Activated CD8-positive, alpha-beta memory T cell treated with anti-CD3 and anti-CD28 coated beads for 24 hours (primary cell): Measurements from ENCODE around the gene MCUB.
"Not testable (repeated sequence)": the region's sequence is repeated elsewhere in the genome, so short reads cannot be mapped to it uniquely, and the experiment has no call there.

Experiments used
- DNase-seq: peaks from one replicate; pipeline ENCODE4 v3.0.0-alpha.2; 2020

The MCUB gene

GRCh38 chr4:109588176-109588575, 28.1 kb downstream of the MCUB start:
- no peak for DNase-seq

- DNase-seq, result no peak
These were observed 29.1 kb downstream of the MCUB start for GRCh38 chr4:109589119-109589518.

- no peak for DNase-seq
These were observed 29.6 kb downstream of the MCUB start for GRCh38 chr4:109589605-109590004.

DNA sequence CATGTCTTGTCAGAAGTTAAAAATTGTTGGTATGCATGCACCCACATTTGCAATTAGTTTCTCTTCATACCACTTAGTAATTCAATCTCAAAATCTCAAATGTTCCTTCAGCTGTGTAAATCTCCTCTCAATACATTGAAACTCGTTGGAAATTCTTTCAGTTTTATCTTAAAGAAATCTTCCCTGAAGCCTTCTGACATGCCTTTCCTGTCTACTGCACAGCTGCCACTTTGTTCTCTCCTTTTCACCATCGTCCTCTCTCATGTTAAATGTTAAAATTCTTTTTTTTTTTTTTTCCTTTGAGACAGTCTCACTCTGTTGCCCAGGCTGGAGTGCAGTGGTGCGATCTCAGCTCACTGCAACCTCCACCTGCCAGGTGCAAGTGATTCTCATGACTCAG, 30.9 kb downstream of the MCUB start:
- DNase-seq, result no peak

DNA sequence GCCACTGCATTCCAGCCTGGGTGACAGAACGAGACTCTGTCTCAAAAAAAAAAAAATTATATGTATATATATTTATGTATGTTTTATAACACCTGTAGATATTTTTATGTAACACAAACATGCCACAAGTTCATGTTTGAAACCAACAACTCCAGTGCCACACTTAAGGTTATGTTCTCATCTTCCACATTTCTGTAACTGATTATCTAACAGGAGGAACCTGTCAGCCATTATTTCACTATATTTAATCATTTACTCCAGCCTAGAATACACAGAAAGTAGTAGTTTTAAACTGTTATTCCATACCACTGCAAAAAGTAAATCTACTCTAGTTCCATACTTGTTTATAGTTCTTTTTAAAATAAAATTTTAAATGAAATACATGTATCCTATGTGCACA, 32.3 kb downstream of the MCUB start:
- no peak for DNase-seq

DNA sequence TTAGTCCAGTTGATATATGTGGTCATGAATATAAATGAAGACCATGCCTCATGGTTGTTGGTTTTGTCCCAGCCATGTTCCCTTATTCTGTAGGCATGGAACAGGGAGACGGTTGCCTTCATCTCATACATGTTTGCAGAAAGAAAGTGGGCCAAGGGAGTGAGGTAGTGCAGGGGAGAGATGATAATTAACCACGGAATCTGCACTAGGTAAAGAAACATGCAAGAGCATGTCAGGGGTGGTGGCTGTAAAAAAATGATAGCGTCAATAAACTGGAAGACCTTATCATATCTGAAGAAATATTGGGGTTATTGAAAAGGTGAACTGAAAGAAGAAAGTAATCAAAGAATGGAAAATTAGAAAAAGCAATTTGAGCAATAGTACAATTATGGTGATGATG, 35.1 kb downstream of the MCUB start:
- not testable (repeated sequence) for DNase-seq

DNA sequence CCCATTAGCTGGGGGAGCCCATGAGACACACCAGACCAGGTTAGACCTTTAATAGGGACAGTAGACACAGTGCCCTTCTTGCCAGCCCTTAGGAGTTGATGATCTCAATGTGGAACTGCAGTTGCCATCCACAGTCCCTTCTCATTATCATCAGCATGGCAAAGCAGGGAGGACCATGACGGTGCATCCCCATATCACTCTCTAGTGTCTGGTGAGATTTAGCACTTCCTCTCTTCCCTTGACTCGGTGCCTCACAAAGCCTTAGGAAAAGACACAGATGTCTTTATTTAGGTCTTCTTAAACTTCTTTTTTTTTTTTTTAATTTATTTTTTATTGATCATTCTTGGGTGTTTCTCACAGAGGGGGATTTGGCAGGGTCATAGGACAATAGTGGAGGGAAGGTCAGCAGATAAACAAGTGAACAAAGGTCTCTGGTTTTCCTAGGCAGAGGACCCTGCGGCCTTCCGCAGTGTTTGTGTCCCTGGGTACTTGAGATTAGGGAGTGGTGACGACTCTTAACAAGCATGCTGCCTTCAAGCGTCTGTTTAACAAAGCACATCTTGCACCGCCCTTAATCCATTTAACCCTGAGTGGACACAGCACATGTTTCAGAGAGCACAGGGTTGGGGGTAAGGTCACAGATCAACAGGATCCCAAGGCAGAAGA, 36.5 kb downstream of the MCUB start:
- DNase-seq, result not testable (repeated sequence)

DNA sequence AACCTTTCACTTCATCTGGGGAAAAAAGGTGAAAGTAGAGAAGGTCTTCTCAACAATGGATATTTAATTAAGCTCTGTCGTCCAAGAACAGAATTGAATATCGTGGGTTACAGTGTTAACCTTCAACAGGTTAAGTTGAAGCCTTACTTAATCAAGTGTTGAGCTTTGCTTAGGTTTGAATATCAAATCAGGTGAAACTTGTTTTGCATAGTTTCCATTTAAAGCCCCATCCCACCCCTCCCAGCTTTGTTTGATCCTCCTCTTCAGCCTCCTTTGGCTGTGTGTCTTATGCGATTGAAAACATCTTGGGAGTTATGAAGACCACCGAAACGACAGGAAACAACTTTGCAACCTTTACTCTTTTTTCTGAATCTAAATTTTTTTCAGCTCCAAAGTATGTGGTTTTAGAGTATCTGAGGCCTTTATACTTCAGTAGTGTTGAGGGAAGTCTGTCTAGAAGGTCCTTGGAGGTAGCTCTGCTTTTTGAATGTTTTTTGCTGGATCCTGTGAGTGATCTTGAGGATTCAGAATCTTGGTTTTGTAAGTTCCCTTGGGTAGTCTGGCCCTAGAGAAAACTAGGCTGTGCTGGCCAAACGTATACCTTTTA, 39.1 kb downstream of the MCUB start:
- no peak for DNase-seq

GRCh38 chr4:109600431-109600830, 40.4 kb downstream of the MCUB start:
- no peak for DNase-seq

- no peak for DNase-seq
These were observed 41.3 kb downstream of the MCUB start for GRCh38 chr4:109601336-109601735.

GRCh38 chr4:109607976-109608375, 47.9 kb downstream of the MCUB start:
- DNase-seq, result no peak

- DNase-seq, result no peak
These were observed 48.8 kb downstream of the MCUB start for GRCh38 chr4:109608879-109609278.

GRCh38 chr4:109609431-109609830, 49.4 kb downstream of the MCUB start:
- DNase-seq, result no peak

- DNase-seq, result no peak
These were observed 50.4 kb downstream of the MCUB start for GRCh38 chr4:109610489-109610888.

DNA sequence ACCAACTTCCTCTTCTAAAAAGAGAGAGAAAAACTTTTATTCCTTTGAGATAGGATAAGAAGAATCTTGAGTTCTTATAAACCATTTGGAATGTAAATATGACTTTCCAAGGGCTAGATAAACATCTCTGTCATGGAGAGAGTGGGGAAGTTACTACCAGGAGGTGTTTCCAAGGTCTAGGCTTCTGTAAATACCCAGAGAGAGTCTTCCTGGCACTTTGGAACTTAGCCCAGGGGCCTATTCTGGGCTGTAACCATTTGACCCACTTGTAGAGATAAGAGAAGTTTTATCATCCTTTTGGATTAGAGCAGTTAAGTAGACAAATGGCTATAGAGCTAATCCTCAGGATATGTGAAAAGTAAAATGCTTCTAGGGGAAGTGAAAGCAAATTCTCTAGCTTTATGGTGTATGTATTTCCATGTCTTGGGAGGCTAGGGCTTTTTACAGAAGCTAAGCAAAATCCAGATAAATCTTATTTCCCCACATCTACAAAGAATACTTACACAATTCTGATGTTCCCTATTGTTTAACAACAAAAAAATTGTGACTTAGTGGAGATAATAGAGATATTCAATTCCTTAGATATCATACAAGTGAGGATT, 51.1 kb downstream of the MCUB start:
- DNase-seq, result no peak

GRCh38 chr4:109614015-109614414, 54.0 kb downstream of the MCUB start:
- DNase-seq, result no peak

DNA sequence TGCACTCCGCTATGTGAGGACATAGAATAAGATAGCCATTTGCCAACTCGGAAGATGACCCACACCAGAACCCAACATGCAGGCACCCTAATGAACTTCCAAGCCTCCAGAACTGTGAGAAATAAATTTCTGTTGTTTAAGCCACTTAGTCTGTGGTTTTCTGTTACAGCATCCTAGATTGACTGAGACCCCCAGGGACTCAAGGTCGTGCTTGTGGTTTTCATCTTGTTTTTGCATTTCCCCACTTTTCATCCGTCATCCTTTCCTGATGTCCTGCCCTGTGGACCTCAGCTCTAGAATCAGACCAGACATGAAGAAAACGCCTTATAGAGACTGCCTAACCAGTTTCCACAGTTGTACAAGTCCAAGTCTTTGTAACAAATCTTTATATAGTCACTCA, 54.4 kb downstream of the MCUB start:
- DNase-seq, result no peak

GRCh38 chr4:109615742-109616141, 55.7 kb downstream of the MCUB start:
- no peak for DNase-seq

DNA sequence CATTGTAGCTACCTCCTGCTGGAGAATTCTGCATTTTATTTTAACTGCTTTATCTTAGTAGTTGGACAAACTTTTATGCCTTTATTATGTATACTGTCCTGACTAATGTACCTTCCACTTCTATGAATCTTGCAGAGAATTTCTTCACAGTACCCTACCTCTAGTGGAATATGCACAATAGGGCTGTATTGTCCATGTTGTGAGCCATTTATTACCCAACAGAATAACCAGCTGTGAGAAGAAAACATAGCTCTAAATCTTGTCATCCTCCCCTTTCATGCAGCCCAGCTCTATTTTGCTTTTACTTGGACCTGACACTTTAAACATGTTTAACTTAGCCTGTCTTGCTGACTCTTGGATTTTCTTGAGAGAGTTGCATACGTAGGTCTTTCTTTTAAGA, 56.2 kb downstream of the MCUB start:
- DNase-seq, result no peak

- DNase-seq, result no peak
These were observed 62.6 kb downstream of the MCUB start for GRCh38 chr4:109622626-109623025.

DNA sequence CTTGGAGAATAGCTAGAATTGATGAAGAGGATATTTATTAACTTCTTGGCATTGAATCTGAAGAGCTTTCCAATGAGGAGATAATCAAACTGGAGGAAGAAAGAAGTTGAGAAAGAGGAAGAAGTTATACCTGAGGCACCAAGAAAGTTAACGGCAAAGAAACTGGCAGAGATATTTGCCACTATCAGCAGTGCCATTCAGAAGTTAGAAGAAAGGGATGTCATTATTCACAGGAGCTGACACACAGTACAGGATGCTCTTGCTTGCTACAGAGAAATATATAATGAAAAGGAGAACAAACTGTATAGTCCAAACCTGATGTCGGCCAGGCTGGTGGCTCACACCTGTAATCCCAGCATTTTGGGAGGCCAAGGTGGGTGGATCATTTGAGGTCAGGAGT, 64.5 kb downstream of the MCUB start:
- no peak for DNase-seq

- DNase-seq, result no peak
These were observed 67.3 kb downstream of the MCUB start for GRCh38 chr4:109627361-109627760.

GRCh38 chr4:109629775-109630174, 69.7 kb downstream of the MCUB start:
- DNase-seq, result no peak

DNA sequence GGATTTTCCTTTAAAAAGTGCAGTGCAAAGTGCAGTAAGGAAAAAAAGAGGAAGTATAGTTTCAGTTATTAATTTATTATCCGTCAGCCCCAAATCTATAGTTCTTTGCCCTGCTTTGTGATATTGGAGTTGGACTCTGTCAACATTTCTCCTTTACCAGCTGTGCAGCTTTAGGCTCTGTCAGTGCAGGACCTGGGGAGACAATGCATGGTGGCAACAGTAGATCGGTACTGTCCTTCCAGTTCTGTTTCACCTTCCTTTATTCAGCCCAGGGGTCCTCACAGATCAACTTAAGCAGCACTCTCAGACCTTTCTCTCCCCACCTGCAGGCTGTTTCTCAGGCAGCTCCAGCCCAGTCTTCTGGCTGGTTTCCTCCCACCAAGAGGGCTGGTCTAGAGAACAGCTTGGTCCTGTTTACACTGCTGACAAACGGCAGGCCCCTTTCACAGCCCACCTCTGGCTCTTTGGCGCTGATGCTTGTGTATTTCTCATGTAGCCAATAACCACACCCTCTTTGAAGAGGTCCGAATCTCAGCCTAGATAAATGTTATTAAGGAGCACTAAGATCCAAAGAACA, 71.6 kb downstream of the MCUB start:
- no peak for DNase-seq
